ENCODE results near the gene UBA6. TPM values are rescaled to one million over a fixed set of nuclear protein-coding genes. Genes with fewer than 3 reads are reported as not detected.

Gene UBA6
- total and polyA plus RNA-seq, 9 of the 15 experiments (the other 6 are each of a cell fraction or from before 2014, with no cell fraction given) = 22.9 to 139 (median 94.6) TPM

DNA sequence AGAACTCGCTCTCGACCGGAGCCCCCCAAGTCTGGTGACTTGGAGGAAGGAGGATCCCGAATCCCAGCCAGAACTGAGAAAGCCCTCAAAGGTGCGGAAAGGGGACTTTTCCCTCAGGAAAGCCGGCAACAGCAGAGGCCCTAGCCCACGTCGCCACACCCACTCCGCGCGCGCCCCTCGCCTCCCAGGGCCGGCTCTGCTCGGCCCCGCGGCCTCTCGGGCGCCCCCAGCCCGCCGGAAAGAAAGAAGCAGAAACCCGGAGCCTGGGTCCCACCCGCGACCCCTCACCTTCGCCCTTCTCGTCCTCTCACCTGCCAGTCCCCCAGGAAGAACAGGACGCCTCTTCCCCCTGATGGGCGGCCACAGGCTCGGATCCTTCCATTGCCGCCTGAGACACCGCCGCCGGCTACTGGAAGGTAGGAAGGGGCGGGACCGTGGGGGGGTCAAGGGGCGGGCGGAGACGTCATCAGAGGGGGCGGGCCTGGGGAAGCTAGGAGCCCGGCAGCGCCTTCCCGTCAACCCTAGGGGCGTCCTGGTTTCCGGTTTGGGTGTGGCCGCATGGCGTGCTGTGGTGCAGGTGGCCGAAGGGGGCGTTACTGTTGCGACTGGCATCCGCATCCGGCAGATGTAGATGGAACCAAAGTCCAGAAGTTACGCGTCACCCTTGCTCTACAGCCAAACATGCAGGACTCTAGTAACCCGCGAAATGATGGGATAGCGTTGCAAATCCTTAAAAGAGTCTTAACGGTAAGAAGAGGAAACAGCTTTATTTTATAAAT, at the start of gene UBA6 (continued):
- TF ChIP-seq ZNF561 (CRISPR knock-in tag; conservative IDR thresholded peaks at IDR 0.05) (no peak), FIP1L1 (IDR thresholded peaks at IDR 0.05; ENCODE audit: low read depth, low read length, poor library complexity, severe bottlenecking) (no peak), HCFC1 (IDR thresholded peaks at IDR 0.05; ENCODE audit: low read depth, low read length) (peak; percentile 76), FOS (IDR thresholded peaks at IDR 0.05; ENCODE audit: extremely low read depth, insufficient read length) (no peak), RBM39 (optimal IDR thresholded peaks at IDR 0.05; ENCODE audit: low read depth, low read length) (no peak), SUPT5H (IDR thresholded peaks at IDR 0.05) (peak; percentile 87), POLR2AphosphoS2 (IDR thresholded peaks at IDR 0.05; ENCODE audit: low read length) (no peak), CBX8 (IDR thresholded peaks at IDR 0.05; ENCODE audit: borderline replicate concordance, extremely low read depth, low read depth, low read length, poor library complexity, severe bottlenecking) (no peak), CREB1 (IDR thresholded peaks at IDR 0.05) (peak; percentile 83), CREB1 (CRISPR knock-in tag; IDR thresholded peaks at IDR 0.05) (peak; percentile 83), KLF10 (CRISPR knock-in tag; IDR thresholded peaks at IDR 0.05) (no peak), DMBX1 (CRISPR knock-in tag; IDR thresholded peaks at IDR 0.05; ENCODE audit: borderline replicate concordance) (no peak), KDM5B (IDR thresholded peaks at IDR 0.05; ENCODE audit: insufficient replicate concordance, low read depth, low read length) (peak; percentile 69), PHF8 (IDR thresholded peaks at IDR 0.05; ENCODE audit: borderline replicate concordance, low read length) (peak; percentile 75; the same call in 1 of the 2 replicates), POLR3G (IDR thresholded peaks at IDR 0.05; ENCODE audit: extremely low read depth, insufficient read length, insufficient replicate concordance) (no peak), ETV1 (tag; conservative IDR thresholded peaks at IDR 0.05; ENCODE audit: low read depth) (peak; percentile 89), MYC (IDR thresholded peaks at IDR 0.05; ENCODE audit: low read depth, low read length) (peak; percentile 98), MYC (CRISPR knock-in tag; IDR thresholded peaks at IDR 0.05; ENCODE audit: borderline replicate concordance, low read depth) (no peak), NELFE (IDR thresholded peaks at IDR 0.05; ENCODE audit: insufficient read depth, insufficient read length) (no peak)
- TF ChIP-seq, protein P1, sequence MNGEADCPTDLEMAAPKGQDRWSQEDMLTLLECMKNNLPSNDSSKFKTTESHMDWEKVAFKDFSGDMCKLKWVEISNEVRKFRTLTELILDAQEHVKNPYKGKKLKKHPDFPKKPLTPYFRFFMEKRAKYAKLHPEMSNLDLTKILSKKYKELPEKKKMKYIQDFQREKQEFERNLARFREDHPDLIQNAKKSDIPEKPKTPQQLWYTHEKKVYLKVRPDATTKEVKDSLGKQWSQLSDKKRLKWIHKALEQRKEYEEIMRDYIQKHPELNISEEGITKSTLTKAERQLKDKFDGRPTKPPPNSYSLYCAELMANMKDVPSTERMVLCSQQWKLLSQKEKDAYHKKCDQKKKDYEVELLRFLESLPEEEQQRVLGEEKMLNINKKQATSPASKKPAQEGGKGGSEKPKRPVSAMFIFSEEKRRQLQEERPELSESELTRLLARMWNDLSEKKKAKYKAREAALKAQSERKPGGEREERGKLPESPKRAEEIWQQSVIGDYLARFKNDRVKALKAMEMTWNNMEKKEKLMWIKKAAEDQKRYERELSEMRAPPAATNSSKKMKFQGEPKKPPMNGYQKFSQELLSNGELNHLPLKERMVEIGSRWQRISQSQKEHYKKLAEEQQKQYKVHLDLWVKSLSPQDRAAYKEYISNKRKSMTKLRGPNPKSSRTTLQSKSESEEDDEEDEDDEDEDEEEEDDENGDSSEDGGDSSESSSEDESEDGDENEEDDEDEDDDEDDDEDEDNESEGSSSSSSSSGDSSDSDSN (IDR thresholded peaks at IDR 0.05; ENCODE audit: borderline replicate concordance in 1 of 2, low read depth in 2 of 2, low read length in 2 of 2) = no peak
- TF ChIP-seq, protein P2, sequence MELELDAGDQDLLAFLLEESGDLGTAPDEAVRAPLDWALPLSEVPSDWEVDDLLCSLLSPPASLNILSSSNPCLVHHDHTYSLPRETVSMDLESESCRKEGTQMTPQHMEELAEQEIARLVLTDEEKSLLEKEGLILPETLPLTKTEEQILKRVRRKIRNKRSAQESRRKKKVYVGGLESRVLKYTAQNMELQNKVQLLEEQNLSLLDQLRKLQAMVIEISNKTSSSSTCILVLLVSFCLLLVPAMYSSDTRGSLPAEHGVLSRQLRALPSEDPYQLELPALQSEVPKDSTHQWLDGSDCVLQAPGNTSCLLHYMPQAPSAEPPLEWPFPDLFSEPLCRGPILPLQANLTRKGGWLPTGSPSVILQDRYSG (tag; conservative IDR thresholded peaks at IDR 0.05; ENCODE audit: low read depth) = no peak
- TF ChIP-seq, protein P3, sequence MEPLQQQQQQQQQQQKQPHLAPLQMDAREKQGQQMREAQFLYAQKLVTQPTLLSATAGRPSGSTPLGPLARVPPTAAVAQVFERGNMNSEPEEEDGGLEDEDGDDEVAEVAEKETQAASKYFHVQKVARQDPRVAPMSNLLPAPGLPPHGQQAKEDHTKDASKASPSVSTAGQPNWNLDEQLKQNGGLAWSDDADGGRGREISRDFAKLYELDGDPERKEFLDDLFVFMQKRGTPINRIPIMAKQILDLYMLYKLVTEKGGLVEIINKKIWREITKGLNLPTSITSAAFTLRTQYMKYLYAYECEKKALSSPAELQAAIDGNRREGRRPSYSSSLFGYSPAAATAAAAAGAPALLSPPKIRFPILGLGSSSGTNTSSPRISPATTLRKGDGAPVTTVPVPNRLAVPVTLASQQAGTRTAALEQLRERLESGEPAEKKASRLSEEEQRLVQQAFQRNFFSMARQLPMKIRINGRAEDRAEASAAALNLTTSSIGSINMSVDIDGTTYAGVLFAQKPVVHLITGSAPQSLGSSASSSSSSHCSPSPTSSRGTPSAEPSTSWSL (CRISPR knock-in tag; IDR thresholded peaks at IDR 0.05; ENCODE audit: borderline replicate concordance) = no peak

All from K562 (cell line).